HepG2 (cell line): ENCODE results near the gene ZBTB45. TPM values are rescaled to one million over a fixed set of nuclear protein-coding genes. Genes with fewer than 3 reads are reported as not detected.

Experiments used
- ADNP ChIP-seq: sonication (generic); formaldehyde crosslinking; IDR thresholded peaks from 2 replicates; pipeline ENCODE4 v1.4.0; 2020; ENCODE audit warnings: missing genetic modification reagents
- ETV5 ChIP-seq: IDR thresholded peaks from 2 replicates; pipeline ENCODE4 v1.6.1; 2018; ENCODE audit warnings: missing biosample characterization, missing genetic modification reagents, inconsistent platforms, borderline replicate concordance
- GRHL1 ChIP-seq: sonication (generic); formaldehyde crosslinking; conservative IDR thresholded peaks from 2 replicates; pipeline ENCODE4 v1.8.0; 2022; ENCODE audit warnings: missing genetic modification reagents
- KDM2A ChIP-seq: sonication (generic); formaldehyde crosslinking; IDR thresholded peaks from 2 replicates; pipeline ENCODE4 v1.4.0; 2020; ENCODE audit warnings: low read depth, missing genetic modification reagents, borderline replicate concordance
- KIAA2018 ChIP-seq: sonication (generic); formaldehyde crosslinking; IDR thresholded peaks from 2 replicates; pipeline ENCODE4 v1.5.0; 2020; ENCODE audit warnings: mild to moderate bottlenecking, missing genetic modification reagents, borderline replicate concordance
- RNF2 ChIP-seq: fragments of 450-650 bp; conservative IDR thresholded peaks from 2 replicates; pipeline ENCODE4 v1.6.1; 2016; ENCODE audit warnings: low read depth
- SNAPC4 ChIP-seq: sonication (generic); formaldehyde crosslinking; IDR thresholded peaks from 2 replicates; pipeline ENCODE4 v1.4.0; 2020; ENCODE audit warnings: mild to moderate bottlenecking, missing genetic modification reagents
- TP53 ChIP-seq: sonication (generic); formaldehyde crosslinking; conservative IDR thresholded peaks from 2 replicates; pipeline ENCODE4 v1.4.0; 2020; ENCODE audit warnings: missing genetic modification reagents
- ZBTB2 ChIP-seq: sonication (generic); formaldehyde crosslinking; IDR thresholded peaks from 2 replicates; pipeline ENCODE4 v1.8.0; 2022; ENCODE audit warnings: low read depth, missing genetic modification reagents
- ZNF207 ChIP-seq: fragments of 450-650 bp; IDR thresholded peaks from 2 replicates; pipeline ENCODE4 v1.6.1; 2016; ENCODE audit warnings: antibody characterized with exemption, borderline replicate concordance
- ZNF552 ChIP-seq: sonication (generic); formaldehyde crosslinking; IDR thresholded peaks from 2 replicates; pipeline ENCODE4 v1.9.0; 2022; ENCODE audit warnings: missing genetic modification reagents, mild to moderate bottlenecking, borderline replicate concordance
- ZNF644 ChIP-seq: IDR thresholded peaks from 2 replicates; pipeline ENCODE4 v1.6.1; 2016; ENCODE audit warnings: low read depth
- polyA plus RNA-seq, 8 experiments: library from polyadenylated mRNA; depleted of rRNA in 3 of 8; stranded (reverse) in 7 of 8; unstranded in 1 of 8; fragments of >200 nt; fragmentation: Illumina TruSeq in 4 of 8; extraction: Trizol in 4 of 8; gene quantifications; 2 replicates each; pipeline versions ENCODE4 v1.2.1 to v1.2.3, GENCODE V29; 2011 to 2016; ENCODE audit warnings: low read depth in 4 of 8, missing spikeins in 1 of 8, mixed read lengths in 1 of 8; ENCODE audit not compliant: insufficient read depth in 1 of 8
- total RNA-seq, 5 experiments: library from RNA; depleted of rRNA; stranded (reverse); fragments of >200 nt; fragmentation: Illumina TruSeq; extraction: Trizol; gene quantifications; 2 replicates each; pipeline ENCODE4 v1.2.3, GENCODE V29; 2016; ENCODE audit warnings: low read depth in 1 of 5

ZBTB45 gene
- total and polyA plus RNA-seq, 2 of the 13 experiments (the other 11 are each of a cell fraction or from before 2014, with no cell fraction given): 3.0 to 3.7 TPM

- TF ChIP-seq KIAA2018 (CRISPR knock-in tag): no peak
- peak; percentile 82 for TF ChIP-seq ETV5 (CRISPR knock-in tag)
- no peak for TF ChIP-seq ZNF207
- peak; percentile 55; the same call in 1 of the 2 replicates for TF ChIP-seq RNF2
- peak; percentile 82; the same call in 1 of the 2 replicates for TF ChIP-seq KDM2A (CRISPR knock-in tag)
- no peak for TF ChIP-seq SNAPC4 (CRISPR knock-in tag)
- no peak; the same call in 1 of the 2 replicates for TF ChIP-seq ZNF552 (CRISPR knock-in tag)
- no peak for TF ChIP-seq TP53 (CRISPR knock-in tag)
- TF ChIP-seq ADNP (CRISPR knock-in tag): no peak
- TF ChIP-seq ZNF644 (CRISPR knock-in tag): no peak
- no peak for TF ChIP-seq GRHL1
- no peak for TF ChIP-seq ZBTB2
Observed at GRCh38 chr19:58559275-58560006, 39.8 kb upstream of the ZBTB45 start (continued).
